NCI-H2227 (cell line): ENCODE results near the gene TYK2.
"Not testable (repeated sequence)": the region's sequence is repeated elsewhere in the genome, so short reads cannot be mapped to it uniquely, and the experiment has no call there.

ENCODE experiments used
- DNase-seq: peaks from one replicate; lab custom pipeline; 2025; ENCODE audit not compliant: unreplicated experiment; lab: John Stamatoyannopoulos, UW

TYK2 gene

GRCh38 chr19:10408511-10409283 is 28.3 kb upstream of the TYK2 start:
- DNase-seq = no peak

DNA sequence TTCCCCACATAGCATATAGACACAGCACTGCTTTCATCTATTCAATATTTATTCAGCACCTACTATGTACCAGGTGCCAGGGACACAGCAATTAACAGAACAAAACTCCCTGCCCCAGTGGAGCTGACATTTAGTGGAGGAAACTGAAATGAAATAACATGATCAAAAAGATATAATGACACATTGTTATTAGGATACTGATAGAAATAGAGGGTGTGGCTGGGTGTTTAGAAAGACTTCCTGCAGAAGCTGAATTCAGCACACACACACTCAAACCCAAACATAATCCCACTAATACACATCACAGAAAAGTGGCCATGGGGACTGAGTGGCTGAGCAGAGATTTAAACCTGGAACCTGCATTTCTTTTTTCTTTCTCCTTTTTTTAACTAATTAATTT is 26.7 kb upstream of the TYK2 start:
- no peak for DNase-seq

GRCh38 chr19:10406191-10406590 is 25.8 kb upstream of the TYK2 start:
- no peak for DNase-seq

- no peak for DNase-seq
These were observed 24.8 kb upstream of the TYK2 start for GRCh38 chr19:10404888-10405820.

DNA sequence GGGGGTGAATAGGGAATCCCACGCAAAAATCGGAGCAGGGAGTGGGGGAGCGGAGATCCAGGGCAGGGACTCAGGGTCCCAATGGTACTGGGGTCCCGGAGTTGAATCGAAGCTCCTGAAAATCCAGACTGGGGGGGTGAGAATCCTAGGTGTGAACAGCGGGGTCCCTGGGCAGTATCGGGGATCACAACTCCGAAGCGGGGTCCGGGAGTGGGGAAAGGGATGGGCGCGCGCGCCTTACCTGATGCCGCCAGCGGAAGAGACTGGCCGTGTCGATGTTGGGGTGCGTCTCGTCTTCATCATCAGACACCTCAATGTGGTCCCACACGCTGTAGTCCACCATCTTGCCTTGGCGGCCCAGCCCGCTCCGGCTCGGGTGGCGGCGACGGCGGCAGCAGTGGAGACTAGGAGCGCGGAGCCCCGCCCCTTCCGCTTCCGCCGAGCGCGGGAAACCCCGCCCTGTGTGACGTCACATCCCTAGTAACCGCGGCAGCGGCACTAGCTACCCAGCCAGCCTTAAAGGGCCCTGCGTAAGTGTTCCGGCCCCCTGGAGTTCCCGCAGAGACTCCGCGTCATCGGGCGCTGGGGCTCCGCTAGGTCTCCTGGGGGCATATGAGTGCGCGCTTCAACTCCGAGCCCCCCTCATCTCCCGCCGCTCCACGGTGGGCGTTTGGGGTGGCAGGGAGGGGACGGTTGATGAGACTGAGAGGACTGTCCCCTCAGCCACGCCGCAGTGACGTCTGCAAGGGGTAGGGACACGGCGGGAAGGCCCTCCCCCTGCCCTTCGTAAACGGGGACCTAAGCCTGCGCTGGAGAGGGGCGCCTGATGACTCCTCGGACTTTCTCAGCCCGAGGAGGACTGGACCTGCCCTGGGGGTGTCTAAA is 23.0 kb upstream of the TYK2 start, which contains the start of gene CDC37:
TSS of gene CDC37 (minus strand) at position 406 of the 885 bp plus-strand sequence. CDS start at position 343, 63 bp downstream.
- peak; percentile 95 for DNase-seq

DNA sequence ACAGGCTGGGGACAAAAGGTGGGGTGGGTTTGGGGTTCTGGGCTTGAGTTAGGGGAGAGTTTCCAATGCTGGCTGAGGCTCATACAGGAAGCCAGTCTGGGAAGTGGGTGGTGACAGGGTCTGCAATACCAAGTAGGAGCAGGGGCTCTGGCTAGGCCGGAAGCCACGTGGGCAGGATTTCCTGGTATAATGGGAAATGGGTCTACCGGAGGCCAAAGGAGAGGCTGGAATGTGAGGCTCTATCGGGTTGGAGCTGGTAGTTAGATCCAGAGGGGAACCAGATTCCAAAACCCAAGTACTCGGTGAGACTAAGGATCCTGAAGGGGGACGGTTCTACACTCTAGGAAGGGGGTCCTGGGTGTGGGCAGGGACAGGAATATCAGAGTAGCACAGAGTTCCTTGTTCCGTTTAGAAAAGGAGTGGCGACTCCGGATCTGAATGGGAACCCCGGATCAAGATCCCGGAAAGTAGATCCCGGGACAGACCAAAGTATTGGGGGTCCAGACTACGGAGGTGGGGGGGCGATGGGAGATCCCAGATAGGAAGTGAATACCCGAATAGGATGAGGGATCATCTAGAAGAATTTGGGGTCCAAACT is 22.2 kb upstream of the TYK2 start:
- peak; percentile 50 for DNase-seq

DNA sequence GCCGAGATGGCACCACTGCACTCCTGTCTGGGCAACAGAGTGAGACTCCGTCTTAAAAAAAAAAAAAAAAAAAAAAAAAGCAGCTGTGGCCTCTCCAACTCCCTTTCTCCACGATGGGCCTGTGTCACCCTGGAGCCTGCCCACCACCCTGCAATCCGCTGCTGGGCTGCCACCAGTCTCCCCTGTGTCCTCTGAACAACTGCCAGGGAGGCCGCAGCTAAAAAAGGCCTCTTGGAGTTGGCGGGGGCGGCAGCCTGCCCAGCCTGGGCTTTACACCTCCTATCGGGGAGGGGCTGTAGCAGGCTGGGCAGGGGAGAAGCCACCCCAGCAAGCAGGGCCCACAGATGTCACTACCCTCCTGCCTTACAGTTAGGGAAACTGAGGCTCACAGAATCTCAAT is 19.5 kb upstream of the TYK2 start:
- DNase-seq = no peak

GRCh38 chr19:10399340-10399739 is 19.0 kb upstream of the TYK2 start:
- not testable (repeated sequence) for DNase-seq

GRCh38 chr19:10398819-10399218 is 18.4 kb upstream of the TYK2 start:
- no peak for DNase-seq

- DNase-seq = no peak
These were observed 15.5 kb upstream of the TYK2 start for GRCh38 chr19:10395917-10396316.

- no peak for DNase-seq
These were observed 15.1 kb upstream of the TYK2 start for GRCh38 chr19:10395436-10395835.

GRCh38 chr19:10395003-10395402 is 14.6 kb upstream of the TYK2 start:
- no peak for DNase-seq

DNA sequence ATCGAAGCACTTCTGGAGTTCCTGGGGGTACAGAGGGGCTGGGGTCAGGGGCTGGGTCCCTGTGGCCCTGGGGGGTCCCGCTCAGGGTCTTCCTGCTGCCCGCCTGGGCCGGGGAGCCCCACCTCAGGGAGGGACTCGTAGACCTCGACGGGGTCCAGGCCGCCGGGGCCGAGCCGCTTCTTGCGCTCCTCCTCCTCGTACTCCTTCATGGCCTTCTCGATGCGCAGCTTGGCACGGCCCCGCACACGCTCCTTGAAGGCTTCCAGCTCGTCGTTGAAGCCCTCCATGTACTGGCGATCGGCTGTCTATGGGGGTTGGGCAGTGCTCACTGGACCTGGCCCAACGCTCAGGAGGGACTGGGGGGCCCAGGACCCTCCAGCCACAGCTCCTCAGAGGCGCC is 12.8 kb upstream of the TYK2 start:
- DNase-seq = no peak

- DNase-seq = no peak
These were observed 11.7 kb upstream of the TYK2 start for GRCh38 chr19:10392120-10392519.

- DNase-seq = peak; percentile 70
These were observed 10.4 kb upstream of the TYK2 start for GRCh38 chr19:10390652-10391286.

DNA sequence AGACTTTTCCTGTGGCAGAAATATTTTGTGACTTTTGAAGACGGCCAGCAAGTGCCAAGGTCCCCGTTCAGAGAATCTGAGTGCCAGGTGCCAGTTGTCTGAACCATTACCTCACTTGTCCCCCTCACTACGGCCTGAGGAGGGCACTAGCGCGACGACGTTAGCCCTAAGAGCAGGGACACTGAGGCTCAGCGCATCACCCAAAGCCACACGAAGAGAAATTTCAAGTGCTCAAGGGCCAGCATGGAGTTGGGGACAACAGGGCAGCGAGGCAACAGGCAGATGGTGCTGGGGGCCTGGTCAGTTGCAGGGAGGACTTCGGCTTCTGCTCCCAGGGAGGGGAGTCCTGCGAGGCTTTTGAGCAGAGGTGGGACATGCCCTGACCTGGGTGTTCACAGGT is 9.5 kb upstream of the TYK2 start:
- no peak for DNase-seq

GRCh38 chr19:10388957-10389356 is 8.6 kb upstream of the TYK2 start:
- peak; percentile 77 for DNase-seq

- DNase-seq = no peak
These were observed 4.2 kb upstream of the TYK2 start for GRCh38 chr19:10384580-10384979.

DNA sequence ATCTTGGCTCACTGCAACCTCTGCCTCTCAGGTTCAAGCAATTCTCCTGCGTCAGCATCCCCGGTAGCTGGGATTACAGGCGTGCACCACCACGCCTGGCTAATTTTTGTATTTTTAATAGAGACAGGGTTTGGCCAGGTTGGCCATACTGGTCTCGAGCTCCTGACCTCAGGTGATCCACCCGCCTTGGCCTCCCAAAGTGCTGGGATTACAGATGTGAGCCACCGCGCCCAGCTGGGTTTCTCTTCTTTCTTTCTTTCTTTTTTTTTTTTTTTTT is 2.8 kb upstream of the TYK2 start:
- not testable (repeated sequence) for DNase-seq

DNA sequence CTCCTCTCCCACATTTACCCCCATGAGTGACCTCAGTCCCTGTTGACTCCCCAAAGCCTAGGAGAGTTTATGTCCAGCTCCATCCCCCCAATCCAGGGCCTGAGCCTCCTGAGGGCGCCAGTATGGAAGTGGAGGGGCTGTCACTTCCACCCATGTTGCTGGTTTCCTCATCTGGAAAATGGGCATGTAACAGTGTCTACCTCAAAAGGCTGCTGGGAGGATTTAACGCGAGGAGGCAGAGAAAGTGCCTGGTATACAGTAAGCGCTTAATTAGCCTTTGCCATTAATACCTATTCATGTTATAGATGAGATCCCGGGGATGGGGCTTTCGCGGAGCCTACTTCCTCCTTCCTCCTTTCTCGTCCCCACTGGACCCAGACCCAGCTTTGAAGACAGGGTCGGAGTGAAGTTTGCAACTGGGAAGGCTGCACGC is 476 bp downstream of the TYK2 start:
- no peak for DNase-seq
